Retina (tissue), 1 donor: ENCODE results near the gene EPHX1.
"Not testable (repeated sequence)": the region's sequence is repeated elsewhere in the genome, so short reads cannot be mapped to it uniquely, and the experiment has no call there.

Experiments
- DNase-seq: peaks from one replicate; pipeline ENCODE4 v3.0.0-alpha.2; 2016

EPHX1 gene

GRCh38 chr1:225817611-225818061 lies 7.7 kb downstream of the EPHX1 start:
- DNase-seq = peak; percentile 17

- DNase-seq = no peak
Observed at GRCh38 chr1:225818229-225818628, 8.3 kb downstream of the EPHX1 start.

- DNase-seq = no peak
Observed at GRCh38 chr1:225819346-225820192, 9.6 kb downstream of the EPHX1 start.

GRCh38 chr1:225820522-225821120 lies 10.7 kb downstream of the EPHX1 start:
- DNase-seq = no peak

GRCh38 chr1:225822655-225823403 lies 12.9 kb downstream of the EPHX1 start:
- DNase-seq = no peak

- DNase-seq = no peak
Observed at GRCh38 chr1:225823811-225824261, 13.9 kb downstream of the EPHX1 start.

GRCh38 chr1:225824533-225824941 lies 14.6 kb downstream of the EPHX1 start:
- no peak for DNase-seq

- DNase-seq = no peak
Observed at GRCh38 chr1:225825078-225825477, 15.2 kb downstream of the EPHX1 start.

GRCh38 chr1:225825607-225826007 lies 15.7 kb downstream of the EPHX1 start:
- DNase-seq = no peak

- DNase-seq = no peak
Observed at GRCh38 chr1:225827076-225827475, 17.2 kb downstream of the EPHX1 start.

- no peak for DNase-seq
Observed at GRCh38 chr1:225828706-225829345, 18.9 kb downstream of the EPHX1 start.

- no peak for DNase-seq
Observed at GRCh38 chr1:225830841-225831240, 20.9 kb downstream of the EPHX1 start.

GRCh38 chr1:225834417-225835329 lies 24.7 kb downstream of the EPHX1 start:
- DNase-seq = no peak

- DNase-seq = no peak
Observed at GRCh38 chr1:225835856-225836255, 25.9 kb downstream of the EPHX1 start.

- DNase-seq = not testable (repeated sequence)
Observed at GRCh38 chr1:225836296-225836695, 26.4 kb downstream of the EPHX1 start.

GRCh38 chr1:225838793-225839192 lies 28.9 kb downstream of the EPHX1 start:
- DNase-seq = no peak

- DNase-seq = no peak
Observed at GRCh38 chr1:225840223-225840610, 30.3 kb downstream of the EPHX1 start.

- DNase-seq = no peak
Observed at GRCh38 chr1:225840713-225841112, 30.8 kb downstream of the EPHX1 start.

GRCh38 chr1:225842074-225842473 lies 32.1 kb downstream of the EPHX1 start:
- DNase-seq = no peak

GRCh38 chr1:225842788-225843425 lies 33.0 kb downstream of the EPHX1 start:
- no peak for DNase-seq

GRCh38 chr1:225843426-225843795 lies 33.5 kb downstream of the EPHX1 start:
- no peak for DNase-seq
